GM06990 (cell line): ENCODE results near the gene CTIF.

Source experiments
- DNase-seq: peaks from one replicate; pipeline ENCODE4 v3.0.0-alpha.2; 2011; ENCODE audit not compliant: insufficient read length; ENCODE audit errors: extremely low read depth
- H3K27me3 ChIP-seq: replicated peaks from 2 replicates; pipeline ENCODE4 v1.6.0; 2011; ENCODE audit warnings: low read length; ENCODE audit not compliant: control insufficient read depth, insufficient read depth
- H3K36me3 ChIP-seq: 2 replicates; pipeline ENCODE4 v1.5.1; 2011; ENCODE audit warnings: low read length; ENCODE audit not compliant: control insufficient read depth, insufficient read depth
- H3K4me3 ChIP-seq: replicated peaks from 2 replicates; pipeline ENCODE4 v1.5.1; 2011; ENCODE audit warnings: low read depth, mild to moderate bottlenecking, control low read depth, low read length
- CTCF ChIP-seq: IDR thresholded peaks from 2 replicates; pipeline ENCODE4 v1.5.1; 2011; ENCODE audit warnings: low read length, control low read depth, mild to moderate bottlenecking, inconsistent platforms; ENCODE audit not compliant: insufficient read depth, poor library complexity, severe bottlenecking

Gene CTIF

GRCh38 chr18:48898521-48898920 lies 359.7 kb downstream of the CTIF start:
- no peaks in the 10 kb centered on the region for H3K36me3 ChIP-seq
- no peaks in the 10 kb centered on the region for H3K27me3 ChIP-seq
- no peak for DNase-seq
- no peak for TF ChIP-seq CTCF
- H3K4me3 ChIP-seq = no peak overlapping the region

DNA sequence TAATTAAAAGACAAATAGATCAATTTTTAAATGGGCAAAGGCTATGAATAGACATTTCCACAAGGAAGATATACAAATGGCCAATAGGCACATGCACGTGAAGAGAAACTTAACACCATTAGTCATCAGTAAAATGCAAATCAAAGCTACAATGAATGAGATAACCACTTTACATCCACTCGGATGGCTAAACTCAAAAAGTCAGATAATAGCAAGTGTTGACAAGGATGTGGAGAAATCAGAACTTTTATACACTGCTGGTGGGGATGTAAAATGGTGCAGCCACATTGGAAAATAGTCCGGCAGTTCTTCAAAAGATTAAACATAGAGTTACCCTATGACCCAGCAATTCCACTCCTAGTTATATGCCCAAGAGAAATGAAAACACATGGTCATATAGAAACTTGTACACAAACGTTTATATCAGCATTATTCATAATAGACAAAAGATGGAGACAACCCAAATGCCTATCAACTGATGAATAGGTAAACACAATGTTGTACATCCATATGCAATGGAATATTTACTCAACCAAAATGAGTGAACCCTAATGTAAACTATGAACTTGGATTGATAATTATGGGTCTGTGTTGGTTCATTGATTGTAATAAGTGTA lies 360.8 kb downstream of the CTIF start:
- no peak for DNase-seq
- Histone ChIP-seq H3K4me3 (no peak overlapping the region), H3K27me3 (no peaks in the 10 kb centered on the region), H3K36me3 (no peaks in the 10 kb centered on the region)
- no peak for TF ChIP-seq CTCF

DNA sequence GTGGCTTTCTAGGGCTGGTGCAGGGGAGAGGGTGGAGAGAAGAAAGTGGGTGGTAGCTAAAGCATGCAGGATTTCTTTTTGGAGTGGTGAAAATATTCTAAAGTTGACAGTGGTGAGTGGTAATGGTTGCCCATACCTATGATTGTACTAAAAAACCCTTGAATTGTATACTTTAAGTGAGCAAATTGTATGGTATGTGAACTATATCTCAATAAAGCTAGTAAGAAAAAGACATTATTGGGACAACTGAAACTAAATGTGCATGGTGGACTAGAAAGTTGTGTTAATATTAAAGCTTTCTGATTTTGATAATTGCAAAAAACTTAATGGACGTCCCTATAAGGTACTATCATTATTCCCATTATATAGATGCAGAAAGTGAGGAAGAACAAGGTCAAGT lies 361.6 kb downstream of the CTIF start:
- no peaks in the 10 kb centered on the region for H3K27me3 ChIP-seq
- no peak for TF ChIP-seq CTCF
- no peaks in the 10 kb centered on the region for H3K36me3 ChIP-seq
- no peak overlapping the region for H3K4me3 ChIP-seq
- no peak for DNase-seq

DNA sequence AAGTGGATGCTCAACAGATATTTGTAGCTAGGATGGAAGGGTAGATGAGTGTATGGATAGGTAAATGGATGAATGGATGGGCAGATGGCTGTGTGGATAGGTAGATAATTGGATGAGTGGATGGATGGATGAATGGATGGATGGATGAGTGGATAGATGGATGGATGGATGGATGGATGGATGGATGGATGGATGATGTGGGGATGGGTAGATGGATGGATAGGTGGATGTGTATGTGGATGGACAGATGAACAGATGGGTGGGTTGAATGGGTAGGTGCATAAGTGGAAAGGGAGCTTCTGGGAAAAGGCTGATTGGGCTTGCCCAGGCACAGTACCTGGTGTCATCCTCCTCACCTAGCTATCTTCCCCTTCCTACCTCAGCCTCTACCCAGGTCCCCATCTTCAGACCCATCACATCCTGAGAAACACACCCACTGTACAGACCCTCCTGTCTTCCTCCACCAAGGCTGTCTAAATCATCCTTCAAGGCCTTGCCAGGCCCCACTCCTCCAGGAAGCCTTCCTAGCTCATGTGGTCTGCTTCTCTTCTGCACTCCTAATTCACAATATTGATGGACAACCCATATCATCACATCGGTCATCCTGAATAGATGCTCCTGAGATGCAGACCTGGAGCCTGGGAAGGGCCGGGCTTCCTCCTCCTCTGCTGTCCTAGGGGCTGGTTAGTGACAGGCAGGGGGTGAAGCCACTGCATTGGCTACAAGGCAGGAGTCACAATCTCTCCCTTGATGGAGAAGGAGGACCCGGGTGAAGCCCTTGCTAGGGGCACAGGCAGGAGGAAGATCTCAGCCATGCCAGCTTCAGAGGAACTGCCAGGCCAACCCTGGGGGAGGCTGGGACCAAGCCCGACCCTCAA lies 362.6 kb downstream of the CTIF start:
- no peak for DNase-seq
- Histone ChIP-seq H3K36me3 (no peaks in the 10 kb centered on the region), H3K27me3 (no peaks in the 10 kb centered on the region), H3K4me3 (no peak overlapping the region)
- no peak for TF ChIP-seq CTCF

DNA sequence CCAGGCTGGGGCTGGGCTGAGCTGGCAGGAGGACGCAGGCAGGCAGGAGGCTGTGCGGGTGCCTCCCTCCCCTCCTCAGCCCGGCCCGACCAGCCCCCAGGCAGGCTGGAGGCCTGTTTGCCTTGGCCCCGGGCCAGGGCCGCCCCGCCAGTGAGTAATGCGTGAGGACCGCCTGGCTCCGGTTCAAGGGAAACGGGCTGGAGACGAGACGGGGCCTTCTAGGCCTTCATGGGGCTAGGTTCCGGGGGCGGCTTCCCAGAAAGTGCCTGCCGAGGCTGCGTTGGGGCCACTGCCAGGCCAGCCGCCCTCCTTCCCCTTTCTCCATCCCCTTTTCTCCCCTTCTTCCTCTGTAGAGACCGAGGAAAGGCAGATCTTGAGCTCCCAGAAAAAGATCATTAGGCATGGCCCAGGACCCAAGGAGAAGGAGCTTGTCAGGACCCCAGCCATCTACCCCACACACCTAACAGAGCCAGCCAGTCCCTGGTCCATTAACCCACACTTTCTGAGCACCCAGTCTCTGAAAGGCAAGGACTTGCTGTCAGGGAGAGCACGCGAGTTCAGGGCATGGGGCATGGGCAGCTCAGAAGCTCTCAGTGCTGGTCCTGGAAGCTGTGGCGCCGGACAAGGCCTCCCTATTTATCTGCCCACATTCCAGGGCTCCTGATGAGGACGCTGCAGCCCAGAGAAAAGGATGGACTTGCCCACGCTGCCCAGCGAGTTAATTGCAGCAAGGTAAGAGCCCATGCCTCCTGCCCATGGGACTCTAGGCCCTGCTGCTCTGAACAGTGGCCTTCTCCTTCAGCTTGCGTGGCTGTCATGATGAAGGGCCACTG lies 363.4 kb downstream of the CTIF start:
- no peak for TF ChIP-seq CTCF
- no peak for DNase-seq
- no peaks in the 10 kb centered on the region for H3K36me3 ChIP-seq
- no peaks in the 10 kb centered on the region for H3K27me3 ChIP-seq
- H3K4me3 ChIP-seq = no peak overlapping the region
